SJSA1 (cell line): ENCODE data around the gene TAP1. TPM values are rescaled to one million over a fixed set of nuclear protein-coding genes. Genes with fewer than 3 reads are reported as not detected.
"Not testable (repeated sequence)": the region's sequence is repeated elsewhere in the genome, so short reads cannot be mapped to it uniquely, and the experiment has no call there.

Source experiments
- DNase-seq, 2 experiments: peaks; one replicate each; pipeline ENCODE4 v3.0.0-alpha.2; 2015 to 2020; ENCODE audit warnings: low spot score in 2 of 2, low read depth in 1 of 2
- H3K27ac ChIP-seq: fragments of 250-450 bp; sonication (Bioruptor Pico); 2 replicates; pipeline ENCODE4 v1.5.1; 2020; ENCODE audit warnings: mild to moderate bottlenecking, moderate library complexity
- H3K27me3 ChIP-seq: fragments of 250-450 bp; sonication (Bioruptor Pico); replicated peaks from 2 replicates; pipeline ENCODE4 v1.5.1; 2020; ENCODE audit warnings: mild to moderate bottlenecking, moderate library complexity
- H3K36me3 ChIP-seq: fragments of 250-450 bp; sonication (Bioruptor Pico); 2 replicates; pipeline ENCODE4 v1.5.1; 2020; ENCODE audit warnings: mild to moderate bottlenecking
- H3K4me1 ChIP-seq: fragments of 250-450 bp; sonication (Bioruptor Pico); replicated peaks from 2 replicates; pipeline ENCODE4 v1.6.1; 2021; ENCODE audit warnings: mild to moderate bottlenecking
- H3K4me3 ChIP-seq: fragments of 250-450 bp; sonication (Bioruptor Pico); 2 replicates; pipeline ENCODE4 v1.5.1; 2020; ENCODE audit warnings: mild to moderate bottlenecking
- H3K9me3 ChIP-seq: fragments of 250-450 bp; sonication (Bioruptor Pico); replicated peaks from 2 replicates; pipeline ENCODE4 v1.5.1; 2020; ENCODE audit warnings: mild to moderate bottlenecking
- total RNA-seq: library from RNA; depleted of rRNA; stranded (reverse); fragments of >200 nt; shearing (Covaris generic); gene quantifications from 2 replicates; pipeline ENCODE4 v1.2.3, GENCODE V29; 2014; rRNA removed

The TAP1 gene, protein sequence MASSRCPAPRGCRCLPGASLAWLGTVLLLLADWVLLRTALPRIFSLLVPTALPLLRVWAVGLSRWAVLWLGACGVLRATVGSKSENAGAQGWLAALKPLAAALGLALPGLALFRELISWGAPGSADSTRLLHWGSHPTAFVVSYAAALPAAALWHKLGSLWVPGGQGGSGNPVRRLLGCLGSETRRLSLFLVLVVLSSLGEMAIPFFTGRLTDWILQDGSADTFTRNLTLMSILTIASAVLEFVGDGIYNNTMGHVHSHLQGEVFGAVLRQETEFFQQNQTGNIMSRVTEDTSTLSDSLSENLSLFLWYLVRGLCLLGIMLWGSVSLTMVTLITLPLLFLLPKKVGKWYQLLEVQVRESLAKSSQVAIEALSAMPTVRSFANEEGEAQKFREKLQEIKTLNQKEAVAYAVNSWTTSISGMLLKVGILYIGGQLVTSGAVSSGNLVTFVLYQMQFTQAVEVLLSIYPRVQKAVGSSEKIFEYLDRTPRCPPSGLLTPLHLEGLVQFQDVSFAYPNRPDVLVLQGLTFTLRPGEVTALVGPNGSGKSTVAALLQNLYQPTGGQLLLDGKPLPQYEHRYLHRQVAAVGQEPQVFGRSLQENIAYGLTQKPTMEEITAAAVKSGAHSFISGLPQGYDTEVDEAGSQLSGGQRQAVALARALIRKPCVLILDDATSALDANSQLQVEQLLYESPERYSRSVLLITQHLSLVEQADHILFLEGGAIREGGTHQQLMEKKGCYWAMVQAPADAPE
- 92.8 and 106 TPM in 2 replicates for total RNA-seq

DNA sequence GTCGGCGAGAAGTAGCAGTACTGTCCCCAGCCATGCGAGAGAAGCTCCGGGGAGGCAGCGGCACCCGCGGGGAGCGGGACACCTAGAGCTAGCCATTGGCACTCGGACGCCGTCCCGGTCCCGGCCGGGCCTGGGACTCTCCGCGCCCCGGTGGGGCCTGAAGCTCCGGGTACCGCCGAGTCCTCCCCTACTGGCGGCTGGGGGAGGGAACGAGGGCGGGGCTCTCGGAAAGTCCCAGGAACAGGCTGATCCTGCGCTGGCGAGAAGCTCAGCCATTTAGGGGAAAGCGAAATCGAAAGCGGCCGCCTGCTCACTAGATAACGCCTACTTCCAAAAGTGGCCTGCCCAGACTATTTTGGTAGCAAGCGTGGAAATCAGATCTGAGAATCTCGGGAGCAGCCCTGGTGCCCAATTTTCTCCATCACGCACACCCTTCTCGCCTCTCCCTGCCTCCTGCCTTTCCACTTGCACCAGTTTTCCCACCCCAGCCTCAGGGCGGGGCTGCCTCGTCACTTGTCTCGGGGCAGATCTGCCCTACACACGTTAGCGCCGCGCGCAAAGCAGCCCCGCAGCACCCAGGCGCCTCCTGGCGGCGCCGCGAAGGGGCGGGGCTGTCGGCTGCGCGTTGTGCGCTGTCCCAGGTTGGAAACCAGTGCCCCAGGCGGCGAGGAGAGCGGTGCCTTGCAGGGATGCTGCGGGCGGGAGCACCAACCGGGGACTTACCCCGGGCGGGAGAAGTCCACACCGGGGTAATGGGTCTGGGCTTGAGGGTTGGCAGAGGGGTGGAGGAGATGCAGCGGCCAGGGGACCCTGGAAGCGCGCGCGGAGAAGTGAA, at the start of gene TAP1, which contains the start of gene PSMB9:
TSS of gene TAP1 (minus strand) at position 164 of the 835 bp plus-strand sequence. CDS start at position 96, 68 bp downstream.
TSS of gene PSMB9 (plus strand) at position 652 of the 835 bp plus-strand sequence. CDS start at position 690, 38 bp downstream.
- peaks cover 49% of the 10 kb centered on the region for H3K36me3 ChIP-seq
- peak within 1 kb of the TSS; percentile 69 for H3K4me3 ChIP-seq
- no peaks in the 10 kb centered on the region for H3K27me3 ChIP-seq
- H3K4me1 ChIP-seq, result peaks cover 15% of the 10 kb centered on the region
- peak within 1 kb of the TSS; percentile 81 for H3K27ac ChIP-seq
- H3K9me3 ChIP-seq, result no peaks in the 10 kb centered on the region
- peak; percentile 93 to 99 for DNase-seq

- peaks cover 9% of the 10 kb centered on the region for H3K4me1 ChIP-seq
- H3K27ac ChIP-seq, result peak overlapping the region; percentile 21
- H3K27me3 ChIP-seq, result 0 out of 2 replicates have a peak, but pooled peaks cover 12% of the 10 kb centered on the region
- H3K4me3 ChIP-seq, result peak overlapping the region; percentile 69
- peaks cover 4% of the 10 kb centered on the region for H3K36me3 ChIP-seq
- H3K9me3 ChIP-seq, result no peaks in the 10 kb centered on the region
- DNase-seq, result no peak
Measured at GRCh38 chr6:32895006-32895345, 41.5 kb upstream of the TAP1 start.

DNA sequence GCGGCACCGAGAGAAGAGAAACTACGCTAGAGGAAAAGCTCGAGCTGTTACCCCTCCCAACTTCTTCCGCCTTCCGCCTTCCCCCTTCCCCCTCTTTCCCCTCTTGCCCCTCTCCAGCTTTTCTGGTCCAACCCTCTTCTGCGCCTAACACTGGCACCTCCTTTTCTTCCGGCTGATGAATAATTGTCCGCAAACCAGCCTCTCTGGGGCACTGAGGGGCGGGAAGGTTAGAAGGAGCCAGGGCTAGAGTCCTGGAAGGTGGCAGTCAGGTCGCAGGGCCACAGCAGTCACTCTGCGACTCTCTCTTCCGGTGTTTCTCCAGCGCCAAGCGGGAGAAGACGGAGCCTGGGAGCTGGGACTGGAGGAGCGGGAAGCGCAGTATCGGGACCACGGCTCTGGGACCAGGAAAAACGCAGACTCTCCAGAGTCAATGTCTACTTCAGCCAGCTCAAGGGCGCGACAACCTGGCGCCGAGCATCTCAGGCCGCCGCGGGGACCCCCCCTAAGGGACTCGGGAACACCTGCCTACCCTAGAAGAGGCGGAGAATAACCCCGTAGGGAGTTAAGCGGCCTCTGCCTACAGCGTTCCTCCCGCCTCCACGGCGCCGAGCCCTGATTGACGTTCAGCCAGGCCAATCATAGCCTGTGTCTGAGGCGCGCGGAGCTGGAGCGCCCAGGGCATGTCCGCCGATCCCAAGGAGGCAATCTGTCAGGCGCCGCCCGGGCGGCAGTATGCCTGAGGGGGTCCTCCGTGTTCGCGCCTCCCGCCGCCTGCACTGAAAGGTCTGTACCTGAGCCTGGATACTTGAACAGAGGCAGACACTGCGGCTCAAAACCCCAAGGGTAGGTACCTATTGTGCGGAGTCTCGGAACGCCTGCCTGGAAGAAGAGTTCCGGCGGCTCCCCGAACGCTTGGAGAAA, 40.8 kb upstream of the TAP1 start:
- H3K4me3 ChIP-seq, result peak overlapping the region; percentile 69
- H3K27me3 ChIP-seq, result 0 out of 2 replicates have a peak, but pooled peaks cover 12% of the 10 kb centered on the region
- DNase-seq, result peak; percentile 89 to 97
- H3K36me3 ChIP-seq, result peaks cover 4% of the 10 kb centered on the region
- no peaks in the 10 kb centered on the region for H3K9me3 ChIP-seq
- H3K4me1 ChIP-seq, result peaks cover 9% of the 10 kb centered on the region
- peak overlapping the region; percentile 28 for H3K27ac ChIP-seq

DNA sequence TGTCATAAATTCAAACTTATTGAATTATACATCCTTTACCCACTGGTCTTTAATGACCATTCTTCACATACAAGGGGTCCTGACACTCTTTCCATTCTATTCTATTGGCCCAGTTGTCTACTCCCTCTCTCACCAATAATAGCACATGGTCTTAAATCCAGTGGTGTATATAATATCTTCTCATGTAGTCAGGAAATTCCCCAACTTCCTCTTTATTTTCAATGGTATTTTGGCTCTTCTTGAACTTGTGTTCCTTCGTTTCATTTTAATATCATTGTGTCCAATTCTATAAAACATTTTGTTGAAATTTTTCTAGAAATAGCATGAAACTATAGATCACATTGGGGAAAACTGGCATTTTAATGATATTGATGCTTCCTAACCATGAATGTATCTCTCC, 37.3 kb upstream of the TAP1 start:
- no peak for DNase-seq
- no peak overlapping the region for H3K4me3 ChIP-seq

DNA sequence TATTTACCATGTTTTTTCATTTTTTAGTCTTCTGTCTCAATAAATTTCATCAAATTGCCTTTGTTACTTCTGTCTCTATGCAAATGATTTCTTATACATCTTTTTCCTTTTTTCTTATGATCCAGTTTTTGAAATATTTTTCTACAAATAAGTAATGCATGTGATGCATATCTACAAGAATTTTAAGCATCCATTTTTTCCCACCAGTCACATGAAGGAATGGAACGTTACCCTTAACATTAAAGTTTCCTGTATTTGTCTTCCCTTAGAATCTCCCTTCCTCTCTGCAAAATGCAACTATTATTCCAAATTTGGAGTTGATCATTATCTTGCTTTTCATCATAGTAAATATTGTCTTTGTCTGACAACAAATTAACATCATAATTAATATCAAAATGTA, 36.0 kb upstream of the TAP1 start:
- Histone ChIP-seq H3K4me3 (no peak overlapping the region), H3K9me3 (no peaks in the 10 kb centered on the region), H3K27ac (no peak overlapping the region), H3K4me1 (peaks cover 3% of the 10 kb centered on the region), H3K27me3 (0 out of 2 replicates have a peak, but pooled peaks cover 12% of the 10 kb centered on the region), H3K36me3 (no peaks in the 10 kb centered on the region)
- DNase-seq, result no peak

More for the DNA sequence above, 37.3 kb upstream of the TAP1 start:
- no peaks in the 10 kb centered on the region for H3K9me3 ChIP-seq
- H3K27ac ChIP-seq, result no peak overlapping the region
- H3K36me3 ChIP-seq, result peaks cover under 1% of the 10 kb centered on the region; the same call in 1 of the 2 replicates
- H3K27me3 ChIP-seq, result 0 out of 2 replicates have a peak, but pooled peaks cover 12% of the 10 kb centered on the region
- peaks cover 9% of the 10 kb centered on the region for H3K4me1 ChIP-seq

- Histone ChIP-seq H3K4me3 (no peak overlapping the region), H3K9me3 (no peaks in the 10 kb centered on the region), H3K27me3 (peaks cover 12% of the 10 kb centered on the region; the same call in 1 of the 2 replicates), H3K27ac (no peak overlapping the region), H3K36me3 (no peaks in the 10 kb centered on the region), H3K4me1 (no peaks in the 10 kb centered on the region; the same call in 1 of the 2 replicates)
- no peak for DNase-seq
Measured at GRCh38 chr6:32888576-32888975, 35.1 kb upstream of the TAP1 start.

DNA sequence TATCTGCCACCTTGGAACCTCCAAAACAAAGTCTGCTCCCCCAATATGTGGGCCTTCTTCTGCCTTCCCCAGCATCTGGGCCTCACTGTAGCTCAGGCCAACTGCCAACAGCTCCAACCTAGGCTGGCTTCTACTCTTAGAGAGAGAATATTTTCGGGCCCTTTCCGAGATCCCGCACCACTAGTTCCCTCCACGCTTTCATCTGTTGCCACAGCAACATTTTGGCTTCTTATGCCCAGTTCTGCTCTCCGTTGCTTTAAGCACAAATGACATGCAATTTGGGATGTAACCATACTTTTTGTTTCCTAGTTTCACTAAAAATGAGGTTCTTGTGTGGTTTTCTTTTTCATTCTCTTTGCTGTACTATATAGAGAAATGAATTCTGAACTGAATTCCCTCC, 34.1 kb upstream of the TAP1 start:
- Histone ChIP-seq H3K27me3 (peaks cover 11% of the 10 kb centered on the region), H3K4me1 (no peaks in the 10 kb centered on the region), H3K4me3 (no peak overlapping the region), H3K9me3 (no peaks in the 10 kb centered on the region), H3K36me3 (no peaks in the 10 kb centered on the region), H3K27ac (no peak overlapping the region)
- no peak for DNase-seq

DNA sequence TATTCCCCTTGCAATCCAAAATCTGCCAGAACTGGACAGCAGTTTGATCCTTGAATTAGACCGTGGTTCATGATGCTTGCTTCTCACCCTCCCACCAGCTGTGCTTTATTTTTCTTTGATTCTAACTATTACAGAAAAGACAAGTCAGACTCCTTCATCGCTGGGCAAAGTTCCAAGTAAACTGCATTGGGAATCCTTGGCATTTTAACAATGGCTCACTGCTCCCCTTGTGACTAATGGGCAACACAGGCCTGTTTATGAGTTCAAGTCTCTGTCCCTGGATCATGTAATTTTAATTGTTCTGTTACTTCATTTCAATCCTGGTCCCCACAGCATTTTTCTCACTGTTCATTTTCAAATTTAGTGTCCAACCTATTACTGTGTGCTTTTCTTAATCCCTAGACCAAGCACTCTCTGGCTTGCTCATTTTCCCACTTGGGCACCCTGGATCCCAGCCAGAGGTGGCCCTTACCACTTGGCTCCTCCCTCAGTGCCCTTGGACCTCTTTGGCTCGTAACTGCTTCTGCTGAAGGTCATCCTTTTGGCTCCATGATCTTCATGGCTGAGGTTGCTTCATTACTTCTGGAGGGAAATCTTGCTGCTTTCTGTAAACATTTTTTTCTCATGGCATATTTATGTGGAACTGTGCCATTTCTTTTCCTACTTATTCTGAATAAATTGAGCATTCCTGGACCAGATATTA, 33.3 kb upstream of the TAP1 start:
- no peaks in the 10 kb centered on the region for H3K36me3 ChIP-seq
- H3K4me1 ChIP-seq, result no peaks in the 10 kb centered on the region
- H3K4me3 ChIP-seq, result no peak overlapping the region
- peaks cover 9% of the 10 kb centered on the region for H3K27me3 ChIP-seq
- no peaks in the 10 kb centered on the region for H3K9me3 ChIP-seq
- peak; percentile 49 to 54 for DNase-seq
- H3K27ac ChIP-seq, result no peak overlapping the region

GRCh38 chr6:32885698-32886286, 32.3 kb upstream of the TAP1 start:
- Histone ChIP-seq H3K9me3 (no peaks in the 10 kb centered on the region), H3K4me1 (no peaks in the 10 kb centered on the region), H3K27me3 (peaks cover 7% of the 10 kb centered on the region), H3K36me3 (no peaks in the 10 kb centered on the region), H3K4me3 (no peak overlapping the region), H3K27ac (no peak overlapping the region)
- peak in 1 of 2 experiments; percentile 46 for DNase-seq

- H3K27me3 ChIP-seq, result peaks cover 5% of the 10 kb centered on the region
- DNase-seq, result no peak
- H3K4me1 ChIP-seq, result no peaks in the 10 kb centered on the region
- H3K9me3 ChIP-seq, result no peaks in the 10 kb centered on the region
- H3K27ac ChIP-seq, result no peak overlapping the region
- H3K36me3 ChIP-seq, result no peaks in the 10 kb centered on the region
- H3K4me3 ChIP-seq, result no peak overlapping the region
Measured at GRCh38 chr6:32883789-32884188, 30.3 kb upstream of the TAP1 start.

- Histone ChIP-seq H3K4me3 (no peak overlapping the region), H3K36me3 (no peaks in the 10 kb centered on the region), H3K27me3 (peaks cover 5% of the 10 kb centered on the region), H3K9me3 (no peaks in the 10 kb centered on the region), H3K27ac (no peak overlapping the region), H3K4me1 (no peaks in the 10 kb centered on the region)
- no peak for DNase-seq
Measured at GRCh38 chr6:32882879-32883250, 29.4 kb upstream of the TAP1 start.

GRCh38 chr6:32880962-32881361, 27.5 kb upstream of the TAP1 start:
- H3K9me3 ChIP-seq, H3K36me3 ChIP-seq, H3K4me3 ChIP-seq, H3K27ac ChIP-seq, H3K27me3 ChIP-seq, DNase-seq, H3K4me1 ChIP-seq: not testable (repeated sequence)
